ENCODE data around the gene CPED1. TPM values are rescaled to one million over a fixed set of nuclear protein-coding genes. Genes with fewer than 3 reads are reported as not detected.

Gene CPED1
- total RNA-seq, 2 donors from 2014 or later = 5.3 to 7.3 TPM

GRCh38 chr7:121027761-121028669, 39.5 kb downstream of the CPED1 start:
- peak in 1 of 4 donors; percentile 16 for DNase-seq
- Histone ChIP-seq H3K27me3 (no peaks in the 10 kb centered on the region), H3K9me3 (no peaks in the 10 kb centered on the region), H3K4me3 (no peak overlapping the region), H3K4me1 (no peaks in the 10 kb centered on the region), H3K36me3 (replicated peaks in 1 of 2; ENCODE audit: insufficient read depth in 1 of 2, low read depth in 2 of 2) (no peaks in the 10 kb centered on the region), H3K27ac (peak overlapping the region in 2 of 4 donors; percentile 11 to 28)
- TF ChIP-seq CTCF (IDR thresholded peaks at IDR 0.05) = no peak
- TF ChIP-seq POLR2A (IDR thresholded peaks at IDR 0.05) = no peak
- peak; percentile 52 for ATAC-seq
- intact Hi-C loops (cut with DNase I) = no loop called here
- WGBS, 2 donors = 36 to 40% methylated on average over 10 of the region's 10 CpGs

- Histone ChIP-seq H3K9me3 (no peaks in the 10 kb centered on the region), H3K4me1 (no peaks in the 10 kb centered on the region), H3K27me3 (no peaks in the 10 kb centered on the region), H3K27ac (no peak overlapping the region), H3K4me3 (no peak overlapping the region), H3K36me3 (replicated peaks in 1 of 2; ENCODE audit: insufficient read depth in 1 of 2, low read depth in 2 of 2) (no peaks in the 10 kb centered on the region)
- TF ChIP-seq POLR2A (IDR thresholded peaks at IDR 0.05) (no peak), CTCF (IDR thresholded peaks at IDR 0.05) (no peak)
- DNase-seq = no peak
- no peak for ATAC-seq
- WGBS, 2 donors = 41 to 43% methylated on average over 1 of the region's 1 CpG
- intact Hi-C loops (cut with DNase I) = no loop called here
Observed at GRCh38 chr7:121029302-121029701, 40.8 kb downstream of the CPED1 start.

- H3K27me3 ChIP-seq = no peaks in the 10 kb centered on the region
- H3K9me3 ChIP-seq = no peaks in the 10 kb centered on the region
- WGBS, 2 donors = 79% methylated on average over 5 of the region's 5 CpGs
- no peak overlapping the region for H3K27ac ChIP-seq
- DNase-seq (no peak), ATAC-seq (no peak)
- TF ChIP-seq POLR2A (IDR thresholded peaks at IDR 0.05) (no peak), CTCF (IDR thresholded peaks at IDR 0.05) (no peak)
- no peaks in the 10 kb centered on the region for H3K4me1 ChIP-seq
- intact Hi-C loops (cut with DNase I) = no loop called here
- H3K36me3 ChIP-seq (replicated peaks in 1 of 2; ENCODE audit: insufficient read depth in 1 of 2, low read depth in 2 of 2) = no peaks in the 10 kb centered on the region
- H3K4me3 ChIP-seq = no peak overlapping the region
Observed at GRCh38 chr7:121030308-121030707, 41.8 kb downstream of the CPED1 start.

GRCh38 chr7:121032645-121033460, 44.3 kb downstream of the CPED1 start:
- no peak for DNase-seq
- Histone ChIP-seq H3K27ac (no peak overlapping the region), H3K4me1 (no peaks in the 10 kb centered on the region), H3K27me3 (no peaks in the 10 kb centered on the region), H3K4me3 (no peak overlapping the region), H3K9me3 (no peaks in the 10 kb centered on the region), H3K36me3 (replicated peaks in 1 of 2; ENCODE audit: insufficient read depth in 1 of 2, low read depth in 2 of 2) (no peaks in the 10 kb centered on the region)
- TF ChIP-seq POLR2A (IDR thresholded peaks at IDR 0.05) (no peak), CTCF (IDR thresholded peaks at IDR 0.05) (no peak)
- WGBS, 2 donors = 35 to 40% methylated on average over 7 of the region's 7 CpGs
- intact Hi-C loops (cut with DNase I) = no loop called here
- ATAC-seq = no peak

Data from body of pancreas (tissue), 4 donors.